Activated CD4-positive, alpha-beta memory T cell treated with anti-CD3 and anti-CD28 coated beads, Interleukin-2, amount 10 ng/mL, durations not matched to agents 7 days and 5 days (primary cell): ENCODE data around the gene NUDT2. TPM values are rescaled to one million over a fixed set of nuclear protein-coding genes. Genes with fewer than 3 reads are reported as not detected.
"Not testable (repeated sequence)": the region's sequence is repeated elsewhere in the genome, so short reads cannot be mapped to it uniquely, and the experiment has no call there.

Experiments
- CTCF ChIA-PET: fragments of 350-600 bp; sonication (Branson Sonifier 250); formaldehyde crosslinking; loops from one replicate; lab custom pipeline; 2021; ENCODE audit warnings: antibody characterized with exemption, inconsistent platforms; lab: Charles Lee
- POLR2A ChIA-PET: fragments of 350-600 bp; sonication (Branson Sonifier 250); formaldehyde crosslinking; loops from one replicate; lab custom pipeline; 2021; ENCODE audit warnings: antibody characterized with exemption; lab: Charles Lee
- DNase-seq: peaks from one replicate; pipeline ENCODE4 v3.0.0-alpha.2; 2020
- H3K27ac Mint-ChIP-seq: one replicate; pipeline ENCODE4 v1.8.0; 2021; ENCODE audit warnings: mild to moderate bottlenecking, mixed read lengths
- H3K27me3 Mint-ChIP-seq: one replicate; pipeline ENCODE4 v1.8.0; 2021; ENCODE audit warnings: mixed read lengths
- H3K36me3 Mint-ChIP-seq: one replicate; pipeline ENCODE4 v1.8.0; 2021; ENCODE audit warnings: low read depth, mixed read lengths
- H3K4me1 Mint-ChIP-seq: one replicate; pipeline ENCODE4 v1.8.0; 2021; ENCODE audit warnings: mixed read lengths
- H3K4me3 Mint-ChIP-seq: one replicate; pipeline ENCODE4 v1.8.0; 2021; ENCODE audit warnings: mild to moderate bottlenecking, mixed read lengths
- H3K9me3 Mint-ChIP-seq: one replicate; pipeline ENCODE4 v1.8.0; 2021; ENCODE audit warnings: mixed read lengths
- total RNA-seq, 2 experiments: library from RNA; stranded (reverse); gene quantifications; one replicate each; pipeline ENCODE4 v1.2.3, GENCODE V29; 2021

NUDT2 gene
- total RNA-seq, 2 experiments from 2014 or later: 33.3 to 35.0 TPM

DNA sequence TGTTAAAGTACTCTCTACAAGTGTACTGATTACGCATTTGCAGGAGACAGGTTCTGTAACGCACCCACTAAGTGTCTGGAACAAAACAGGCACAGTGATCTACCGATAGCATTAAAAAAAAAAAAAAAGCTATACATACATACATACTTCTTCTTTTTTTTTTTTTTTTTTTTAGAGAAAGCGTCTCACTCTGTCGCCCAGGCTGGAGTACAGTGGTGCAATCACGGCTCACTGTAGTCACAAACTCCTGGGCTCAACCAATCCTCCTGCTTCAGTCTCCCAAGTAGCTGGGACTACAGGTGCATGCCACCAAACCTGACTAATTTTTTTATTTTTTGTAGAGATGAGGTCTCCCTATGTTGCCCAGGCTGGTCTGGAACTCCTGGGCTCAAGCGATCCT is 7.9 kb upstream of the NUDT2 start:
- Mint-ChIP-seq H3K27ac (no peak overlapping the region), H3K4me1 (peaks cover 11% of the 10 kb centered on the region), H3K4me3 (no peak overlapping the region), H3K36me3 (no peaks in the 10 kb centered on the region), H3K27me3 (no peaks in the 10 kb centered on the region), H3K9me3 (no peaks in the 10 kb centered on the region)
- ChIA-PET POLR2A (no interaction called here), CTCF (interaction anchor here (0.6 to 1.0 kb wide), 2 partner anchors 151 to 697 kb away, joined by 3 to 4 read pairs; no protein-coding TSS in a partner anchor)
- DNase-seq: no peak

DNA sequence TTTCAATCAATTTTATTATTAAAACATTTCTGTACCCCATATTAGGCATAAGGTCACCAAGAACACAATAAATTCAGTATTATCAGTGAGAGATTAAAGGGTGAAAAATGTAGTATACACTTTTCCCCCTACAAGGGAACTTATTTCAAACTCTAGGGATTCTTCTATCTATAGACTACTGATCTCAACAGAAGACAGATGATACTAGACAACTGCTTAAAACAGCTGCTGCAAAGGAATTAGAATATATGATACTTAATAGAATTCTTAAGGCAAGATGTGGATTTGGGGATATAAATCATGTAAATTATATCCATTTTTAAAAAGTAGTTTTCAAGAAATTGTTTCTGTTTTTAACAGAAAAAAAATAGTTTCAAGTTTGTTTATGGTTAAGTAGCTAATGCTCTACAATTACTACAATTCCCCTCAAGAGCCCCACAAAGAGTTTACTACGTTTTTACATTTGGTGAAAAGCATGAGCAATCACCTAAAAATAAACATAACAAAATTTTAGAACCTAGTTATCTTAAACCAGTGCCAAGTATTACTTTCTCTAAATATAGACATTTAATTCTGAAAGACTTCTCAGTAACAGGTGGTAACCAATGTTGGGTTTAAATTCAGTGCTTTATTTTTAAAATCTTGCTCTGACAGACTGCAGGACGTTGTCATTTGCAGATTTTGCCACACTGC is 6.3 kb upstream of the NUDT2 start:
- CTCF ChIA-PET: no interaction called here
- Mint-ChIP-seq H3K4me3 (no peak overlapping the region), H3K27me3 (no peaks in the 10 kb centered on the region), H3K36me3 (no peaks in the 10 kb centered on the region), H3K4me1 (peaks cover 23% of the 10 kb centered on the region), H3K9me3 (no peaks in the 10 kb centered on the region), H3K27ac (no peak overlapping the region)
- POLR2A ChIA-PET: no interaction called here
- no peak for DNase-seq

DNA sequence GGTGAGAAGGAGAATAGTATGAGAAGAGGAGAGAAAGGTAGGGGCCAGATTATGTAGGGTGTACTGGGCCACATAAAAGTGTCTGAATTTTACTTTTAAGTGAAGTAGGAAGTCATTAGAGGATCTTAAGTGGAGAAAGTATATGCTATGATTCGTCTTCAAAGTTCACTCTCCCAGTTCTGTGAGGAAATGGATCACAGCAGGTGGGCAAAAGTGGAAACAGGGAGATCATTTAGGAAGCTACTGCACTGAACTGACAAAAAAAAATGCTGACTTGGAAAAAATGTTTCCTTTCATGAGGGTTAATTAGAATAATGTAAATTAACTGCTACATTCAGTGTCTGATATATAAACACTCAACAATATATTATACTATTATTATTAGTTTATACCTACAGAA is 2.7 kb upstream of the NUDT2 start:
- no peaks in the 10 kb centered on the region for H3K9me3 Mint-ChIP-seq
- H3K36me3 Mint-ChIP-seq: peaks cover 3% of the 10 kb centered on the region
- H3K27ac Mint-ChIP-seq: no peak overlapping the region
- peaks cover 36% of the 10 kb centered on the region for H3K4me1 Mint-ChIP-seq
- DNase-seq: no peak
- ChIA-PET POLR2A (no interaction called here), CTCF (no interaction called here)
- H3K27me3 Mint-ChIP-seq: no peaks in the 10 kb centered on the region
- H3K4me3 Mint-ChIP-seq: no peak overlapping the region

DNA sequence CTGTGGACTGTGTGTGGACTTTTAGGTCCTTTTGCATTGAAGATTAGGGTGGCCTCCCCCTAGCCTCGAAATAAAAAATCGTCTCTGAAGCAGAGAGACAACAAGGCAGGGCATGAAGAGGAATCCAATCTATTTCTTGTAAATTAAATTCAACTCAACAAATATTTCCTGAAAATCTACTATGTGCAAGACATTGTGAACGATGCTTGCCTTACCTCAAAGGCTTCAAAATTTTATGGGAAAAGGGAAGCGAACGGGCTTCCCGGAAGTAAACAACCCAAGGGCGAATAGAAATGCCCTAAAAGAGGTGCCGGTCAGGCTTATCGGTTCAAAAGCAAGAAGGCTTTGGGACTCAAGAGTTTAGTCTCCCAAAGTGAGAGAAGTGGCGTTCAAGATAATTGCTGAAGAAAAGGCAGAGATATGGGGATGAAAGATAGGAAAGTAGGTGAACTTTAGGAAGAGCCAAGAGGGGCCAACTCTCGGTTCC is 826 bp upstream of the NUDT2 start:
- H3K27me3 Mint-ChIP-seq: no peaks in the 10 kb centered on the region
- H3K4me1 Mint-ChIP-seq: peaks cover 46% of the 10 kb centered on the region
- ChIA-PET CTCF (interaction anchor here (1.3 to 1.7 kb wide), 3 partner anchors 19 to 49 kb away, joined by 3 to 10 read pairs (median 3); partner anchors contain the start of gene MYORG), POLR2A (interaction anchor here (0.7 to 1.9 kb wide), 4 partner anchors 11 to 280 kb away, joined by 3 to 6 read pairs (median 4); partner anchors contain the start of genes MYORG and UBAP2)
- no peaks in the 10 kb centered on the region for H3K9me3 Mint-ChIP-seq
- H3K27ac Mint-ChIP-seq: peak overlapping the region; percentile 93
- peak overlapping the region; percentile 87 for H3K4me3 Mint-ChIP-seq
- peaks cover 3% of the 10 kb centered on the region for H3K36me3 Mint-ChIP-seq
- no peak for DNase-seq

DNA sequence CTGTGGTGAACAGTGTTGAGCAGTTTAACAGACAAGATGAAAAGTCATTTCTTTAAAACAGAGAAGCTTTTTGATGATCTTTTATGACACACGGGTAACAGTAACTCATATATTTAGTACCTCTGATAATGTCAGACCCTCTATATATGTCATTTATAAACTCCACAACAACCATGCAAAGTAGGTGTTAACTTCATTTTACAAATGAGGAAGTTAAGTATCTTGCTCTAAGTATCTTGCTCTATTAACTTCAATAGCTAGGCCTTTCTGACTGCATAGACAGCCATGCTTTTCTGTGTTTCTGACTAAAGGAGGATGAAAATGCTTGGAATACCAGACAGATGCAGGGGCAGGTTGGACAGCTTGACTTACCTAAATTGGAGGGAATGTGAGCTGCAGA is 1.8 kb downstream of the NUDT2 start:
- no peaks in the 10 kb centered on the region for H3K27me3 Mint-ChIP-seq
- peaks cover 46% of the 10 kb centered on the region for H3K4me1 Mint-ChIP-seq
- H3K36me3 Mint-ChIP-seq: peaks cover 3% of the 10 kb centered on the region
- DNase-seq: no peak
- H3K9me3 Mint-ChIP-seq: no peaks in the 10 kb centered on the region
- ChIA-PET CTCF (interaction anchor here (0.9 to 6.9 kb wide), 4 partner anchors 10 to 79 kb away, joined by 3 to 109 read pairs (median 4); partner anchors contain the start of gene MYORG), POLR2A (interaction anchor here (1.4 to 1.9 kb wide), 2 partner anchors 46 to 283 kb away, joined by 7 to 13 read pairs; partner anchors contain the start of genes MYORG and UBAP2)
- no peak overlapping the region for H3K27ac Mint-ChIP-seq
- no peak overlapping the region for H3K4me3 Mint-ChIP-seq

DNA sequence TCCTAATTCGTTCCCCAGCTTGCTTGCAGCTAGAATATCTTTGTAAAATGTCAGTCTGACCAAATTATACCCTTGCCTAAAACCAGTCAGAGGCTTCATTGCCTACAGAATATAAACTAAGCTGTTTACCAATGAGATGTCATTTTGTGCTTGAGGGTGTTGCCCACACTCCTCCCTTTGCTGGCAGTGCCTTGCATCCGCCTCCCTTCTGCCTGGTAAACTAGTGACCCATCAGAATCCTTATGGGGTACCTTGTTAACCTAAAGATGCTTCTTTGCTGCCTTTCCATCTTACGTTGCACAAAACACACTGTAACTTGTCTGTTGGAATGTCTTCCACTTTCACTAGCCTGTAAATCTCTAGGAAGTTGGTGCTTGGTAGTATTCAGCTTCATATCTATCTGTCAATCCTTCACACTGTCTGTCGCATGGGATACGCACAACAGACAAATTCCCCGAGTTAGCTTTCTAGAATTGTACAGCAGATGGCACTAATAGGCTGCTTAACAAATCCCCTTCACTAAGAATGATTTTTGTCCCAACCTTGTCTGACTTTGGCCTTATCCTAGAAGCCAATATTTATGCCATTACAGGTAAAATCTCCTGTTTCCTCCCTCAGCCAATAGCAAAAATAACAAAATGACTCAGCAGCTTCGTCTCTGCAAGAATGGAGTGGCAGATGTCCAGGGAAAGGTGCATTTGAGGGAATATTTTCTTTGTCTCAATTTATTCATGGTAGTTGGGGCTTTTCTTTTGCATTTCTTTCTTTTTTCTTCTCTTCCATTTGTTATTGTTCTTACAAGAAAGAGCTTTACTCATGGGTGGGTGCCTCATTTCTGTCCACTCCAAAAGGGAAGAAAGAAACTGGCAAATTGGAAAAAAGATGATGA is 3.0 kb downstream of the NUDT2 start:
- Mint-ChIP-seq H3K27ac (no peak overlapping the region), H3K36me3 (peaks cover 3% of the 10 kb centered on the region), H3K27me3 (no peaks in the 10 kb centered on the region), H3K4me3 (no peak overlapping the region), H3K9me3 (no peaks in the 10 kb centered on the region), H3K4me1 (peaks cover 38% of the 10 kb centered on the region)
- ChIA-PET POLR2A (interaction anchor here (1.0 kb wide), 1 partner anchor 43 kb away, joined by 3 read pairs; no protein-coding TSS in a partner anchor), CTCF (interaction anchor here (1.0 to 6.9 kb wide), 2 partner anchors 9 to 45 kb away, joined by 5 to 109 read pairs; partner anchors contain the start of gene MYORG)
- DNase-seq: no peak

DNA sequence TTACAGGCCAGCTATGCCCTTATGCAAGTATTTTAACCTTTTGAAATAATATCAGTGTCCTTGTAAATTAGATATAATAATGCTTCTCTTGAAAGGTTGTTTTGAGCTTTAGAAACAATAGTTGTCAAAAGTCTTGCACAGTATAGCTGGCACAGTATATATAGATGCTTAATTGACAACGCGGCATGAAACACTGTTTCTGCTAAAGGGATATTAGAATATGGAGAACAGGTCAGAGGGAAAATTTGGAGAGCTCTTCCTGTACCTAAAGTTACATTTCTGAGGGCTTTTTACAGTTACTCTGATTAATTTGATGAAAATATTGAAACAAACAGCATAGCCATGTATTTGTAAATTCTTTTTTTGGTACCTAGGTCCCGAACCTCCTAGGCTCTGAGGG is 4.5 kb downstream of the NUDT2 start:
- DNase-seq: no peak
- no peaks in the 10 kb centered on the region for H3K9me3 Mint-ChIP-seq
- ChIA-PET CTCF (interaction anchor here (0.6 to 6.9 kb wide), 6 partner anchors 37 to 1313 kb away, joined by 3 to 109 read pairs (median 4); partner anchors contain the start of gene MYORG), POLR2A (no interaction called here)
- peaks cover 6% of the 10 kb centered on the region for H3K36me3 Mint-ChIP-seq
- H3K4me1 Mint-ChIP-seq: peaks cover 30% of the 10 kb centered on the region
- H3K27me3 Mint-ChIP-seq: no peaks in the 10 kb centered on the region
- no peak overlapping the region for H3K4me3 Mint-ChIP-seq
- no peak overlapping the region for H3K27ac Mint-ChIP-seq

DNA sequence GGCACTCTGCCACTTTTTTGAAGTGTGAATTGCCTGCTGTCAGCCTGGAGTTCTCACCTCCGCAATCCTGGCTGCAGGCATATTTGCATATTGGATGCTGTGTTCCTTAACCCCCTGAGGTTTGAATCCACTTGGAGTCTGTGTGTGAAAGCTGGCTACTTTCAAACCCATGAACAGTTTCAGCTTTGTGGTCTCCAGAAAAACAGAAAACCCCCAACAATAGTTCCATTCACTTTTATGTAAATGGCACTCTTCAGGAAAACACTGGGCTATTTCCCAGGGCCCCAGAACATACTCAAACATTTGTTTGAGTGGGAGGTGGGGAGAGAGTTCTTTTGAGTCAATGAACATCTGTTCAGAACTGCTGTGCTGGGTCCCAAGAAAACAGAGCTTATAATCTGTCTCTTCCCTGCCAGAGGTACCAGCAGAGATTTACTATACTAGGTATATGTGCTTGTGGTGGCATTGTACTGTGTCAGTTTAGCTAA is 5.0 kb downstream of the NUDT2 start:
- no peaks in the 10 kb centered on the region for H3K9me3 Mint-ChIP-seq
- peaks cover 30% of the 10 kb centered on the region for H3K4me1 Mint-ChIP-seq
- POLR2A ChIA-PET: no interaction called here
- H3K4me3 Mint-ChIP-seq: no peak overlapping the region
- no peaks in the 10 kb centered on the region for H3K27me3 Mint-ChIP-seq
- H3K36me3 Mint-ChIP-seq: peaks cover 10% of the 10 kb centered on the region
- DNase-seq: no peak
- H3K27ac Mint-ChIP-seq: no peak overlapping the region
- CTCF ChIA-PET: interaction anchor here (1.1 to 6.9 kb wide), 2 partner anchors 36 to 43 kb away, joined by 3 to 109 read pairs; partner anchors contain the start of gene MYORG

DNA sequence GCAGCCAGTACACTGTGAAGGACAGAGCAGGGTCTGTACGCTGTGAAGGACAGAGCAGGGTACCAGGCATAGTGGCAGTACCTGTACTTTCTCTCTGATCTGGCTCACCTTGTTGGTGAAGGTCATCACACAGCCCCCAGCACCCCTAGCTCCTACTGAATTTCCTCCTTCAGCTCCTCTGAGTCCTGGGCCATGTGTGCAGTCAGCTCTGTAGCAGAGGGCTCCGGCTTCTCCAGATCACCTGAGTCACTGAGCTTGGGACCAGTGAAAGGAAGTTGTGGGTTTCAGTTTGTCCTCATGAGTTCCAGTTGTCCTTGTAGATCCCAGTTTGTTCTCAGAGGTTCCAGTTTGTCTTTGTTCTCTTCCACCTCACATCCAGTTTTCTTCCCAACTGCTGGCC is 5.5 kb downstream of the NUDT2 start:
- DNase-seq: no peak
- H3K9me3 Mint-ChIP-seq: no peaks in the 10 kb centered on the region
- H3K4me1 Mint-ChIP-seq: peaks cover 28% of the 10 kb centered on the region
- no peak overlapping the region for H3K27ac Mint-ChIP-seq
- peaks cover 10% of the 10 kb centered on the region for H3K36me3 Mint-ChIP-seq
- CTCF ChIA-PET: interaction anchor here (0.5 to 6.9 kb wide), 2 partner anchors 43 to 519 kb away, joined by 3 to 109 read pairs; partner anchors contain the start of gene MYORG
- H3K27me3 Mint-ChIP-seq: no peaks in the 10 kb centered on the region
- POLR2A ChIA-PET: no interaction called here
- no peak overlapping the region for H3K4me3 Mint-ChIP-seq

DNA sequence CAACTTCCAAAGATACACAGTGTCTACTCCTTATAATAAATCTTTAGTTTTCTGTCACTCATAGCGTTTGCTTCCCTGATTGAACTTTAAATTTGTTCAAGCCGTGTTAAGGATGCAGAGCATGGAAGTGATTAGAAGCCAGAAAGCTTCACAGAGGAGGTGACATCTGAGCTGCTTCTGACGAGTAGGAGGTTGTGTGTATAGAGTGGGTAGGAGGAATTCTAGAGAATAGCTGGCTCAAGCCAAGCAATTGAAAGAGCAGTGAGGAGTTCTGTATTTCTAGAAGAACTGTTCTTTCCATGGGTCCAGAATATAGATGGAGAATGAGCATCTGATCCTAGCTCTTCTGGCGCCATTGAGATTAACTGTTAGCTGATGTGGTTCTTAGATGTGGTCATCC is 6.0 kb downstream of the NUDT2 start:
- H3K36me3 Mint-ChIP-seq: peaks cover 14% of the 10 kb centered on the region
- H3K4me1 Mint-ChIP-seq: peaks cover 25% of the 10 kb centered on the region
- H3K27me3 Mint-ChIP-seq: no peaks in the 10 kb centered on the region
- POLR2A ChIA-PET: no interaction called here
- no peak overlapping the region for H3K27ac Mint-ChIP-seq
- no peaks in the 10 kb centered on the region for H3K9me3 Mint-ChIP-seq
- DNase-seq: no peak
- no peak overlapping the region for H3K4me3 Mint-ChIP-seq
- CTCF ChIA-PET: interaction anchor here (0.5 to 6.9 kb wide), 2 partner anchors 42 to 519 kb away, joined by 3 to 109 read pairs; partner anchors contain the start of gene MYORG

DNA sequence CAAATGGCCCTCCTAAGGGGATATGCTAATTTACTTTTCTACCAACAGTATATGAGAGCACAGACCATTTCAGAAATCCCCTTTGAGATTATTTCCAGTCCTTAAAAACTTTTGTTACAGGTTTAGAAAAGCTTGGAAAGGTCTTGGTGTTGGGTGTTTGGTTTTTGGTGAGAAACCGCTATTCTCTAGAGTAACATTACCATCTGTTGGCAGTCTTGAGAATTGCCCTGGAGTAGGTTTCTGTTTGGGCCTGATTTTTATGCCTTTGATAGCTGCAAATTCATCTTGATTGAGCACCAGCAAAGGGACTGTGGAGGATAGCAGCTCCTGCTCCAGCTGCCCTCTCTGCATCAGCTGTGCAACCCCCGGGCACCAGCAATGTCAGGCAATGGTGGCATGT is 8.0 kb downstream of the NUDT2 start:
- no peak overlapping the region for H3K4me3 Mint-ChIP-seq
- no peaks in the 10 kb centered on the region for H3K27me3 Mint-ChIP-seq
- ChIA-PET POLR2A (interaction anchor here (1.0 kb wide), 1 partner anchor 40 kb away, joined by 3 read pairs; the partner anchor contains the start of gene MYORG), CTCF (interaction anchor here (1.2 kb wide), 1 partner anchor 523 kb away, joined by 4 read pairs; no protein-coding TSS in a partner anchor)
- H3K27ac Mint-ChIP-seq: no peak overlapping the region
- no peaks in the 10 kb centered on the region for H3K9me3 Mint-ChIP-seq
- H3K36me3 Mint-ChIP-seq: peaks cover 18% of the 10 kb centered on the region
- no peak for DNase-seq
- peaks cover 10% of the 10 kb centered on the region for H3K4me1 Mint-ChIP-seq

DNA sequence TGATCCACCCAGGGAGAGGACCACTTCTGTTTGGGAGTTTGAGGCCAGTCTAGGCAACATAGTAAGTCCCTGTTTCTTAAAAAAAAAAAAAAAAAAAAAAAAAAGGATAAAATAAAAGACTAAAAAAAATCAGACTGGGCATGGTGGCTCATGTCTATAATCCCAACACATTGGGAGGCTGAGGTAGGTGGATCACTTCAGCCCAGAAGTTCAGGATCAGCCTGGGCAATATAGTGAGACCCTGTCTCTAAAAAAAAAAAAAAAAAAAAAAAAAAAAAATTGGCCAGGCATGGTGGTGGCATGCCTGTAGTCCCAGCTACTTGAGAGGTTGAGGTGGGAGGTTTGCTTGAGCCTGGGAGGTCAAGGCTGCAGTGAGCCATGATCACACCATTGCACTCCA is 8.7 kb downstream of the NUDT2 start:
- CTCF ChIA-PET: interaction anchor here (1.2 kb wide), 1 partner anchor 524 kb away, joined by 4 read pairs; no protein-coding TSS in a partner anchor
- H3K36me3 Mint-ChIP-seq: peaks cover 21% of the 10 kb centered on the region
- DNase-seq, H3K4me3 Mint-ChIP-seq, H3K9me3 Mint-ChIP-seq, H3K27ac Mint-ChIP-seq, H3K4me1 Mint-ChIP-seq, H3K27me3 Mint-ChIP-seq: not testable (repeated sequence)
- POLR2A ChIA-PET: interaction anchor here (1.0 kb wide), 1 partner anchor 39 kb away, joined by 3 read pairs; the partner anchor contains the start of gene MYORG
